Chondrocyte (in vitro differentiated cells): ENCODE results near the gene ZFHX3. TPM values are rescaled to one million over a fixed set of nuclear protein-coding genes. Genes with fewer than 3 reads are reported as not detected.

Experiments
- DNase-seq: peaks from one replicate; pipeline ENCODE4 v3.0.0; 2021; ENCODE audit warnings: mixed read lengths, low spot score
- H3K27ac Mint-ChIP-seq: one replicate; pipeline ENCODE4 v1.8.0; 2021; ENCODE audit warnings: mild to moderate bottlenecking, moderate library complexity, mixed read lengths; ENCODE audit not compliant: unreplicated experiment
- H3K27me3 Mint-ChIP-seq: 2 replicates; pipeline ENCODE4 v1.8.0; 2021; ENCODE audit warnings: low read depth, mixed read lengths
- H3K36me3 Mint-ChIP-seq: 2 replicates; pipeline ENCODE4 v1.8.0; 2021; ENCODE audit warnings: low read depth, mixed read lengths
- H3K4me1 Mint-ChIP-seq: 2 replicates; pipeline ENCODE4 v1.8.0; 2021; ENCODE audit warnings: low read depth, mild to moderate bottlenecking, mixed read lengths
- H3K4me3 Mint-ChIP-seq: one replicate; pipeline ENCODE4 v1.8.0; 2021; ENCODE audit warnings: mild to moderate bottlenecking, moderate library complexity, mixed read lengths; ENCODE audit not compliant: unreplicated experiment
- H3K9me3 Mint-ChIP-seq: 2 replicates; pipeline ENCODE4 v1.8.0; 2021; ENCODE audit warnings: low read depth, mixed read lengths
- CTCF ChIP-seq: fragments of 200-600 bp; sonication (generic); IDR thresholded peaks from 2 replicates; pipeline ENCODE4 v1.5.0; 2021; ENCODE audit warnings: antibody characterized with exemption, mild to moderate bottlenecking, moderate library complexity
- total RNA-seq: library from RNA; stranded (reverse); gene quantifications from 3 replicates; pipeline ENCODE4 v1.2.1, GENCODE V29; 2021

ZFHX3 gene
- total RNA-seq, 1 donor from 2014 or later = 86.8 TPM

DNA sequence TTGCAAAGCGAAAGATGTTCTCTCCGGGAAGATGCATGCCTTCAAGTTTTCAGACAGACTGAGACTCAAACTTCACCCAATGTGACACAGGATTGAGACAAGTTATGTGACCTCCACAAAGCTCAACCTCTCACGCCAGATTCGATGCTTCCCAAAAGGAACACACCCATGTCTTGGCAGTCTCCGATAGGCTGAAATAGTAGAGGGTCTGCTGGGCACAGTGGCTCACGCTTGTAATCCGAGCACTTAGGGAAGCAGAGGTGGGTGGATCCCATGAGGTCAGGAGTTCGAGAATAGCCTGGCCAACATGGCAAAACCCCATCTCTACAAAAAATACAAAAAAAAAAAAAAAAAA lies 22.1 kb downstream of the ZFHX3 start:
- H3K4me1 Mint-ChIP-seq = peaks cover 79% of the 10 kb centered on the region
- H3K27ac Mint-ChIP-seq = peak overlapping the region; percentile 80
- no peak for TF ChIP-seq CTCF
- no peaks in the 10 kb centered on the region for H3K9me3 Mint-ChIP-seq
- no peak overlapping the region for H3K4me3 Mint-ChIP-seq
- no peak for DNase-seq
- no peaks in the 10 kb centered on the region for H3K27me3 Mint-ChIP-seq
- peaks cover 2% of the 10 kb centered on the region for H3K36me3 Mint-ChIP-seq

- no peak overlapping the region for H3K4me3 Mint-ChIP-seq
- H3K4me1 Mint-ChIP-seq = peaks cover 80% of the 10 kb centered on the region
- no peak for TF ChIP-seq CTCF
- no peak for DNase-seq
- H3K36me3 Mint-ChIP-seq = peaks cover 2% of the 10 kb centered on the region
- peak overlapping the region; percentile 80 for H3K27ac Mint-ChIP-seq
- no peaks in the 10 kb centered on the region for H3K27me3 Mint-ChIP-seq
- no peaks in the 10 kb centered on the region for H3K9me3 Mint-ChIP-seq
Measured at GRCh38 chr16:73025151-73025855, 22.6 kb downstream of the ZFHX3 start.

GRCh38 chr16:73024571-73025105 lies 23.3 kb downstream of the ZFHX3 start:
- H3K4me3 Mint-ChIP-seq = no peak overlapping the region
- no peak for DNase-seq
- H3K27ac Mint-ChIP-seq = peak overlapping the region; percentile 80
- H3K27me3 Mint-ChIP-seq = no peaks in the 10 kb centered on the region
- no peak for TF ChIP-seq CTCF
- H3K36me3 Mint-ChIP-seq = no peaks in the 10 kb centered on the region
- H3K4me1 Mint-ChIP-seq = peaks cover 81% of the 10 kb centered on the region
- no peaks in the 10 kb centered on the region for H3K9me3 Mint-ChIP-seq

GRCh38 chr16:73023752-73024570 lies 24.0 kb downstream of the ZFHX3 start:
- Mint-ChIP-seq H3K9me3 (no peaks in the 10 kb centered on the region), H3K27ac (peak overlapping the region; percentile 42), H3K4me3 (no peak overlapping the region), H3K27me3 (no peaks in the 10 kb centered on the region), H3K4me1 (peaks cover 85% of the 10 kb centered on the region), H3K36me3 (no peaks in the 10 kb centered on the region)
- no peak for DNase-seq
- TF ChIP-seq CTCF = no peak

DNA sequence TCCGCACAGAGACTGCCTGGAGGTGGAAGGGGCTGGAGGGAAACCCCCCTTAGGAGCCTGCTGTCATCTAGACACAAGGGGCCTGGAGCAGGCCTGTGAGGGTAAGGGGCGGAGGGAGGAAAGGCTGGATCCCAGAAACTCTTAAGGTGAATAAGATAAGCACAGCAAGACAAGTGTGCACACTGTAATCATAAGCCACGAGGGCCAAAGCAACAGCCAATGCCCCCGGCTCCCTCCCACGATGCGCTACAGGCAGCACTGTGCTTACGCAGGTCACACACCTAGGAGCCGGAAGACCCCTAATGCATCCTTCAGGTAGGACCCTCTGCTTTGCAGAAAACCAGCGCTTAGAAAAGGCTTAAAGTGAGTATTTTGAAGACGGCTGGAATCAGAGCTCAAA lies 24.6 kb downstream of the ZFHX3 start:
- Mint-ChIP-seq H3K36me3 (no peaks in the 10 kb centered on the region), H3K27me3 (no peaks in the 10 kb centered on the region), H3K4me1 (peaks cover 86% of the 10 kb centered on the region), H3K27ac (peak overlapping the region; percentile 27), H3K9me3 (no peaks in the 10 kb centered on the region), H3K4me3 (no peak overlapping the region)
- TF ChIP-seq CTCF = no peak
- DNase-seq = no peak
